ENCODE data around the gene SLIT3.

The SLIT3 gene

DNA sequence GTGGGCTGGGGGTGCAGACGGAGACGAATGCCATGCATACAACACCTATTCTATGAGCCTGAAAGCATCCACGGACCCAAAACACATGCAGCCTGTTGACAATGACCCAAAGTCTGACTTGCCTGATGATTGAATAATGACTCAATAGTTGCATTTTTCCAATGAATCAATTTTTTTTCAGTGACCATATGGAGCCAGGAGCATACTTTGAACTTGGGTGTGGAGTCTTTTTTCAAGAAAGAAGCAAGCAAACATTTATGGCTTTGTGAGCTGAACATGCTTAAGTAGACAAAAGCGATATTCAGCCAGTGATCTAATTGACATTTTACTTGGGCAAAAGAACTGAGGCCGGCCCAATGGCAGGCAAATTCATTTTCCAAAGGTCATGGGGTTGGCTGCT, 437.9 kb downstream of the SLIT3 start:
- no peak overlapping the region for H3K4me3 ChIP-seq (ENCODE audit: control insufficient read depth, low read depth, low read length)
- no peak for DNase-seq (ENCODE audit: low read depth)
- TF ChIP-seq, protein P1, sequence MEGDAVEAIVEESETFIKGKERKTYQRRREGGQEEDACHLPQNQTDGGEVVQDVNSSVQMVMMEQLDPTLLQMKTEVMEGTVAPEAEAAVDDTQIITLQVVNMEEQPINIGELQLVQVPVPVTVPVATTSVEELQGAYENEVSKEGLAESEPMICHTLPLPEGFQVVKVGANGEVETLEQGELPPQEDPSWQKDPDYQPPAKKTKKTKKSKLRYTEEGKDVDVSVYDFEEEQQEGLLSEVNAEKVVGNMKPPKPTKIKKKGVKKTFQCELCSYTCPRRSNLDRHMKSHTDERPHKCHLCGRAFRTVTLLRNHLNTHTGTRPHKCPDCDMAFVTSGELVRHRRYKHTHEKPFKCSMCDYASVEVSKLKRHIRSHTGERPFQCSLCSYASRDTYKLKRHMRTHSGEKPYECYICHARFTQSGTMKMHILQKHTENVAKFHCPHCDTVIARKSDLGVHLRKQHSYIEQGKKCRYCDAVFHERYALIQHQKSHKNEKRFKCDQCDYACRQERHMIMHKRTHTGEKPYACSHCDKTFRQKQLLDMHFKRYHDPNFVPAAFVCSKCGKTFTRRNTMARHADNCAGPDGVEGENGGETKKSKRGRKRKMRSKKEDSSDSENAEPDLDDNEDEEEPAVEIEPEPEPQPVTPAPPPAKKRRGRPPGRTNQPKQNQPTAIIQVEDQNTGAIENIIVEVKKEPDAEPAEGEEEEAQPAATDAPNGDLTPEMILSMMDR (conservative IDR thresholded peaks at IDR 0.05; ENCODE audit: control insufficient read depth, insufficient read depth, low read depth, low read length) = no peak

DNA sequence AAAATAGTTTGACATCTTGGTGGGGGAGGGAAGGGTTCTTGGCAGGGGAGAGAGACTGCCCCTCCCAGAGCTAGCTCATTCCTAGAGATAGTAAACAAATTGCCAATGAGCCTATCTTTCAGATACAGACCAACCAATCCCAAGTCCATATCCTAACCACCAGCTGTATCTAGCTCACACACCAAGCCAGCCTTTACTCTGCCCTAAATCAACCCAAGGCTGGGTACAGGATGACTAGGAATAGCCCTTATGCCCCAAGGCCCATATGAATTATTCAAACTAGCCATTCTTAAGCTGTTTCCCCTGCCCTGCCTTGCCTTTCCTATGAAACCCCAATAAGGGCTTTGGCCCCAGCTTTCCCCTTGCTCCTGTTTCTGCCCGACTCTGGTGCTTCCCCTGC, 440.4 kb downstream of the SLIT3 start:
- no peak overlapping the region for H3K4me3 ChIP-seq (ENCODE audit: control insufficient read depth, low read depth, low read length)
- no peak for DNase-seq (ENCODE audit: low read depth)
- TF ChIP-seq, protein P1 (conservative IDR thresholded peaks at IDR 0.05; ENCODE audit: control insufficient read depth, insufficient read depth, low read depth, low read length) = no peak

DNA sequence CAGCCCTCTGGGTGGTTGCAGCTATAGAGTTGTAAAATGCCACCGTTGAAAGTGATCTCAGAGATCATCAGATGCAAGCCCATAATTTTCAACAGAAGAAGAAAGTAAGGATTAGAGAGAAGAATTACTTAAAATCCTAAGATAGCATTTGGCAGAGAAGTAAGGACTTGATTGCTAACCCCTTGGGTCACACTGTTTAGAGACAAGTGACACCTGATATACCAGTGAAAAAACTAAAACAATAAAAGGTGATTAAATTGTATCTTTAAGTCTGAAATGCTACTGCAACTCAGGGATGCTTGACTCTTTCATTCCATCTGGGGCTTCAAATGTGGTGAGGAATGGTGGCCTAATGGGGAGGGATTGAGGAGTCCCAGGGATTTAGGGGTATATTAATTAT, 440.9 kb downstream of the SLIT3 start:
- no peak overlapping the region for H3K4me3 ChIP-seq (ENCODE audit: control insufficient read depth, low read depth, low read length)
- no peak for DNase-seq (ENCODE audit: low read depth)

DNA sequence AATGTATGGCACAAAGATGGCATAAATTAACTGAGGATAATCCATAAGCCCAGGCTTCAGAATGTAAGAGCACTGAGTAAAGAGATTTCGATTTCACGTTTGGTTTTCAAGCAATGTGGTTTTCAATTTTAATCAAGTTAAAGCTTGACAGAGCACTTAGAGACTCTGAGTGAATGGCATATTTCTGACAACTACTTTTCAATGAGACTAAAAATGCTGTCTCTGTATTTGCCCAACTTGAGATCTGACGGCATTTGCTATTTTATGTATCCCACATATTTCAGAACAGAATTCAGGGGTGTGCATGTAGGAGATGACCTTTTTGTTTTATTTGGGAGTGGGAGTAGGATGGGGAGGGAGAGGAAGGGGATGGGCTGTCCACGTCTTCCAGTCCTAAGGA, 441.5 kb downstream of the SLIT3 start:
- no peak overlapping the region for H3K4me3 ChIP-seq (ENCODE audit: control insufficient read depth, low read depth, low read length)
- DNase-seq (ENCODE audit: low read depth) = no peak
- TF ChIP-seq, protein P1 (conservative IDR thresholded peaks at IDR 0.05; ENCODE audit: control insufficient read depth, insufficient read depth, low read depth, low read length) = no peak

More for the DNA sequence above, 440.9 kb downstream of the SLIT3 start:
- TF ChIP-seq, protein P1 (conservative IDR thresholded peaks at IDR 0.05; ENCODE audit: control insufficient read depth, insufficient read depth, low read depth, low read length) = no peak

GRCh38 chr5:168858994-168859393, 441.9 kb downstream of the SLIT3 start:
- H3K4me3 ChIP-seq (ENCODE audit: control insufficient read depth, low read depth, low read length) = no peak overlapping the region
- no peak for DNase-seq (ENCODE audit: low read depth)
- TF ChIP-seq, protein P1 (conservative IDR thresholded peaks at IDR 0.05; ENCODE audit: control insufficient read depth, insufficient read depth, low read depth, low read length) = no peak

- no peak overlapping the region for H3K4me3 ChIP-seq (ENCODE audit: control insufficient read depth, low read depth, low read length)
- TF ChIP-seq, protein P1 (conservative IDR thresholded peaks at IDR 0.05; ENCODE audit: control insufficient read depth, insufficient read depth, low read depth, low read length) = no peak
- no peak for DNase-seq (ENCODE audit: low read depth)
These were observed 442.6 kb downstream of the SLIT3 start for GRCh38 chr5:168858371-168858770.

DNA sequence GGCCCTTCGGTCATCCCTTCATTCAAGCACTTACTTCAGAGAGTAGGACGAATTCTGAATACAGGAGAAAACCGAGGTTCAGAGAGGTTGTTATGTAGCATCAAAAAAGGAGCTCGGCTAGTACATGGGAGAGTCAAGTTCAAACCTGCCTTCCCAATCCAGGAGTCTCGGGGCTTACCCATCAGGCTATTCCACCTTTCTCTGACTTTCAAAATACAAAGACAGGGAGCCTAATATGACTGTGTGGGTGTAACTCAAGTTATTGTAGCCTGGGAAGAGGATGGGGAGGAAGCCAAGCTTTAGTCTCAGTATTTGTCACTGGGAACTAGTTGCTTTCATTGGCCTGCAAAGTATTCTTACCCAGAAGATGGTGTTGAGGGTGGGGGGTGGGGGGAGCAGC, 447.0 kb downstream of the SLIT3 start:
- TF ChIP-seq, protein P1 (conservative IDR thresholded peaks at IDR 0.05; ENCODE audit: control insufficient read depth, insufficient read depth, low read depth, low read length) = no peak
- no peak for DNase-seq (ENCODE audit: low read depth)

More for the DNA sequence above, 447.0 kb downstream of the SLIT3 start:
- no peak overlapping the region for H3K4me3 ChIP-seq (ENCODE audit: control insufficient read depth, low read depth, low read length)
